GM10248 (cell line): Measurements from ENCODE around the gene ENAH.

Experiments
- CTCF ChIA-PET: fragments of 300-600 bp; sonication (Branson Sonifier 250); formaldehyde crosslinking; extraction: SDS; loops from one replicate; lab custom pipeline; 2021; ENCODE audit warnings: antibody characterized with exemption; lab: Yijun Ruan, JAX
- POLR2A ChIA-PET: fragments of 350-650 bp; sonication (Branson Sonifier 250); formaldehyde crosslinking; extraction: SDS; loops from one replicate; lab custom pipeline; 2020; ENCODE audit warnings: antibody characterized with exemption; lab: Yijun Ruan, JAX
- DNase-seq: peaks from one replicate; pipeline ENCODE4 v3.0.0; 2012; ENCODE audit errors: extremely low spot score
- CTCF ChIP-seq: IDR thresholded peaks from 2 replicates; pipeline ENCODE4 v1.5.1; 2012; ENCODE audit warnings: mild to moderate bottlenecking, low read depth; ENCODE audit errors: extremely low read depth, missing control alignments, control extremely low read depth

ENAH gene

GRCh38 chr1:225539069-225539468 is 113.9 kb downstream of the ENAH start:
- POLR2A ChIA-PET, result no interaction called here
- no peak for TF ChIP-seq CTCF
- CTCF ChIA-PET, result interaction anchor here (1.0 to 1.7 kb wide), 2 partner anchors 14 to 23 kb away, joined by 3 to 6 read pairs; no protein-coding TSS in a partner anchor
- no peak for DNase-seq

- TF ChIP-seq CTCF, result no peak
- CTCF ChIA-PET, result no interaction called here
- POLR2A ChIA-PET, result no interaction called here
- no peak for DNase-seq
Observed at GRCh38 chr1:225537554-225538251, 115.2 kb downstream of the ENAH start.

GRCh38 chr1:225535280-225535679 is 117.6 kb downstream of the ENAH start:
- DNase-seq, result no peak
- POLR2A ChIA-PET, result no interaction called here
- CTCF ChIA-PET, result interaction anchor here (1.0 to 1.7 kb wide), 2 partner anchors 9 to 54 kb away, joined by 4 to 5 read pairs; no protein-coding TSS in a partner anchor
- no peak for TF ChIP-seq CTCF

- CTCF ChIA-PET, result interaction anchor here (1.0 to 1.7 kb wide), 3 partner anchors 8 to 53 kb away, joined by 4 to 6 read pairs (median 5); no protein-coding TSS in a partner anchor
- DNase-seq, result no peak
- POLR2A ChIA-PET, result no interaction called here
- TF ChIP-seq CTCF, result no peak
Observed at GRCh38 chr1:225534772-225535171, 118.2 kb downstream of the ENAH start.

- TF ChIP-seq CTCF, result no peak
- no peak for DNase-seq
- POLR2A ChIA-PET, result no interaction called here
- CTCF ChIA-PET, result interaction anchor here (0.7 to 1.9 kb wide), 3 partner anchors 10 to 13 kb away, joined by 3 to 6 read pairs (median 5); no protein-coding TSS in a partner anchor
Observed at GRCh38 chr1:225534135-225534534, 118.8 kb downstream of the ENAH start.

DNA sequence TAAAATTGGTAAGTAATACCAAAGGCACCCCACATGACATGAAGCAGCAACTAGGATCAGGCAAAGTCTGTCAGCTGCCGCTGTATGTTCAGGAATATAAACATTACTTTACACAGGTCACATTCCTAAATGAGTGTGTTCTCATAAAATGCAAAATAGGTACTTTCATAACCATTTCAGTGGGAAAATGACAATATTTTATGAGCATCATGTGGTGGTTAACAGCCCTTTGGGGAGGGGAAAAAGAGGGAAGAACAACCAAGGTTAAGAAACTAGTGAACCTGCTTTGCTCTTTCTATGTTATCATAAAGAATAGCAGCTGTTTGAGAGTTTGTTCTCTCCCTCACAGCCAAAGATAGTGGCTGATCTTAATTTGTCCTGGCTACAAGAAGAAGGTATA is 119.7 kb downstream of the ENAH start:
- CTCF ChIA-PET, result interaction anchor here (0.7 to 1.9 kb wide), 2 partner anchors 10 to 11 kb away, joined by 3 to 5 read pairs; no protein-coding TSS in a partner anchor
- no peak for DNase-seq
- TF ChIP-seq CTCF, result no peak
- POLR2A ChIA-PET, result no interaction called here
